PFSK-1 (cell line): ENCODE data around the gene RAD51B.

ENCODE experiments used
- FOXP2 ChIP-seq: optimal IDR thresholded peaks from 2 replicates; pipeline ENCODE3; 2011; ENCODE audit warnings: borderline replicate concordance, control low read depth, inconsistent platforms; ENCODE audit not compliant: insufficient read depth; ENCODE audit errors: extremely low read length, extremely low read depth
- POLR2AphosphoS5 ChIP-seq: IDR thresholded peaks from 2 replicates; pipeline ENCODE4 v1.6.1; 2012; ENCODE audit warnings: low read depth, mild to moderate bottlenecking, control low read depth, low read length, moderate library complexity
- SIN3A ChIP-seq: IDR thresholded peaks from 2 replicates; pipeline ENCODE4 v1.6.1; 2012; ENCODE audit warnings: mild to moderate bottlenecking, low read length, moderate library complexity, borderline replicate concordance; ENCODE audit not compliant: insufficient read depth
- TAF1 ChIP-seq: IDR thresholded peaks from 2 replicates; pipeline ENCODE4 v1.6.1; 2012; ENCODE audit warnings: low read length, control low read depth, borderline replicate concordance; ENCODE audit not compliant: insufficient read depth
- TF ChIP-seq, protein P1 (sequence below), 2 experiments: IDR thresholded peaks; 2 replicates each; pipeline versions ENCODE4 v1.6.1 to v1.8.0; 2011 to 2012; ENCODE audit warnings: low read depth in 2 of 2, low read length in 2 of 2, control low read depth in 1 of 2, inconsistent platforms in 1 of 2, mild to moderate bottlenecking in 1 of 2, moderate library complexity in 1 of 2; ENCODE audit not compliant: insufficient read depth in 1 of 2

The RAD51B gene

DNA sequence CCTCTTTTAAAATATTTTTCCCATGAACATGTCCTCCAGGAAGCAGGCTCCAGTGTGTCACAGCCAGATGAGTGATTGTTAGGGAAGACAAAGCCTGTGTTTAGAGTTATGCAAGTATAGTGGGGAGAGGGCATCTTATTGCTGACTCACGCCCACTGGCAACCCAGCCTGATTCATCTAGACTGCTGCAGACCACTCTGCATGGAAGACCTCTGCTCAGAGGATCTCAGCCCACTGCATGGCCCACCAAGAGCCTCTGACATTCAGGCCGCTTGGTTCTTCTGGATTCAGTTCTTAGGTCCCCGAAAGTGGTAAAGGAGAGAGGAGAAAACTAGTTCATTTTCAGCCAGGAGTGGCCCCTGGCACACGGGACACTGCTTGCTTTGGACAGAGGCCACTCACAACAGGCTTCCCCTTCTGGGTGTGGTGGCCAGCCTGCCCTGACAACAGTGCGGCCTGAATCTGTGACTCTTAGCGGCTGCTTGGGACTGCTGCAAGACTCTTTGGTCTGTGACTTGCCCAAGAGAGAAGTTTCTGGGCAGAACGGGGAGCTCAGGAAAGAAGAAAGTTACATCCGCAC, 707.0 kb downstream of the RAD51B start:
- TF ChIP-seq POLR2AphosphoS5 (no peak), SIN3A (no peak), FOXP2 (no peak), TAF1 (no peak)
- TF ChIP-seq, protein P1, sequence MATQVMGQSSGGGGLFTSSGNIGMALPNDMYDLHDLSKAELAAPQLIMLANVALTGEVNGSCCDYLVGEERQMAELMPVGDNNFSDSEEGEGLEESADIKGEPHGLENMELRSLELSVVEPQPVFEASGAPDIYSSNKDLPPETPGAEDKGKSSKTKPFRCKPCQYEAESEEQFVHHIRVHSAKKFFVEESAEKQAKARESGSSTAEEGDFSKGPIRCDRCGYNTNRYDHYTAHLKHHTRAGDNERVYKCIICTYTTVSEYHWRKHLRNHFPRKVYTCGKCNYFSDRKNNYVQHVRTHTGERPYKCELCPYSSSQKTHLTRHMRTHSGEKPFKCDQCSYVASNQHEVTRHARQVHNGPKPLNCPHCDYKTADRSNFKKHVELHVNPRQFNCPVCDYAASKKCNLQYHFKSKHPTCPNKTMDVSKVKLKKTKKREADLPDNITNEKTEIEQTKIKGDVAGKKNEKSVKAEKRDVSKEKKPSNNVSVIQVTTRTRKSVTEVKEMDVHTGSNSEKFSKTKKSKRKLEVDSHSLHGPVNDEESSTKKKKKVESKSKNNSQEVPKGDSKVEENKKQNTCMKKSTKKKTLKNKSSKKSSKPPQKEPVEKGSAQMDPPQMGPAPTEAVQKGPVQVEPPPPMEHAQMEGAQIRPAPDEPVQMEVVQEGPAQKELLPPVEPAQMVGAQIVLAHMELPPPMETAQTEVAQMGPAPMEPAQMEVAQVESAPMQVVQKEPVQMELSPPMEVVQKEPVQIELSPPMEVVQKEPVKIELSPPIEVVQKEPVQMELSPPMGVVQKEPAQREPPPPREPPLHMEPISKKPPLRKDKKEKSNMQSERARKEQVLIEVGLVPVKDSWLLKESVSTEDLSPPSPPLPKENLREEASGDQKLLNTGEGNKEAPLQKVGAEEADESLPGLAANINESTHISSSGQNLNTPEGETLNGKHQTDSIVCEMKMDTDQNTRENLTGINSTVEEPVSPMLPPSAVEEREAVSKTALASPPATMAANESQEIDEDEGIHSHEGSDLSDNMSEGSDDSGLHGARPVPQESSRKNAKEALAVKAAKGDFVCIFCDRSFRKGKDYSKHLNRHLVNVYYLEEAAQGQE (IDR thresholded peaks at IDR 0.05; ENCODE audit: insufficient read depth in 1 of 2, low read depth in 2 of 2, low read length in 2 of 2) = no peak

DNA sequence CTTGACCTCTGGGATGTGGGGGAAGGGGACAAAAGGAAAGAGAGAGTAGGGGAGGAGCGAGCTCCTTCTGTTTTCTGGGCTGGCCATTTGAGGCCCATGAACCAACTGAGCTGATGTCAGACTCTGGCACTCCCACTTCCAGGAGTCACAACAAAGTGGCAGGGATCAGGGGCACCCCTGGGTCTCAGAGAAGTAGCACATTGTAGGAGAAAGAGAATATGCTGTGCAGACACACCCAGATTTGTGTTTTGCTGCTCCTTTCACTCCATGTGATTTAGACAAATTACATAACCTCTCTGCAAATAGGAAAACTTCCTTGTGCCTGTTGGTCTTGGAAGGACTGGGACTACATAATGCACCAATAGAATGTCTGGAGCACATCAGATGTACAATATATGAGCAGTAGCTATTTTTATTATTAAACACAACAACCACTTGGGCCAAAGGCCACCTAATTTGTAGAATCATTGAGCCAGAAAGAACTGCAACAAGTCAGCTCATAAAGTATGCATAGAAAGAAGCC, 707.8 kb downstream of the RAD51B start:
- no peak for TF ChIP-seq TAF1
- no peak for TF ChIP-seq SIN3A
- TF ChIP-seq POLR2AphosphoS5 = no peak
- no peak for TF ChIP-seq FOXP2
- TF ChIP-seq, protein P1 (IDR thresholded peaks at IDR 0.05; ENCODE audit: insufficient read depth in 1 of 2, low read depth in 2 of 2, low read length in 2 of 2) = no peak

DNA sequence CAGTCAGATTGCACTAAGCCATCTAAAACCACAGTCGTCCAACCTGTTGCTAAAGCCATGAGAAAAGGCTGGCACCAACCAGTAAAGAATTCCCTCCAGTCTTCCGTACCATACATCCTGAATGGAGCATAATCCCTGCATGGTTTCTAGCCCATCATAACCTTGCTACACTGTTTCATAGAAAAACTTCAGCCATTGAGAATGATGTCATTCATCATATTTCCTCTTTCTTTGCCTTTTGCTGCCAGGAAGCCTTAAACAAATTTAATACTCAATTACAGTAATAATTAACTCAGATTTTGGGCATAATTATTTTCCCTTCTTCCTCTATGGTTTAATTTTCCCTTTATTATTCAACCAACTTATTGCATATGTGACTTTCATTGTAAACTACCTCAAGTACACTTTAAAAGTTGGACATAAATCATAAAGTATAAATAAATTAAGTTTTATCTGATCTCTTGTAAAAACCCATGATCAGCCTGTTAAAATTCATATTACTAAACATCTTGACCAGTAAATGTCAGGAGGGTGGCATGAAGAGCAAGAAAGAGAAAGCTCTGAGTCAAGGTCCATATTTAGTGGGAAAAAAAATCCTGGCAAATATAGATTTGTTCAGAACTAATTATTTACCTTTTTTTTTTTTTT, 708.6 kb downstream of the RAD51B start:
- TF ChIP-seq FOXP2 (no peak), TAF1 (no peak), POLR2AphosphoS5 (no peak)

DNA sequence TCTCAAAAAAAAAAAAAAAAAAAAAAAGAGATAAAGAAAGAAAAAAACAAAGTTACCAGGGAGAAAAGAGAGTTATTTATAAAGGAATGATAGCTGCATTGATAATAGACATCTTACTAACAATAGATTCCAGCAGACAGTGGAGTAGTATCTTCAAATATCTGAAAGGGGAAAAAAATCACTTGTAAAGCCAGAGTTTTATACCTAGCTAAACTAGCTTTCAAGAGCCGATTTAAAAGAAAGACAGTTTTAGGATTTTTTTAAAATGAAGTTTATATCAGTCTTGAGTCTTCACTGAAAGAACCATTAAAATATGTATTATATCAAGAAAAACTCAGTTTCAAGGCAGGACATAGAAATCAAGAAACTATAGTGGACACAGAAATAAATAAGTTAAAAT, 710.9 kb downstream of the RAD51B start:
- TF ChIP-seq POLR2AphosphoS5 = no peak
- no peak for TF ChIP-seq TAF1
- TF ChIP-seq SIN3A = no peak
- no peak for TF ChIP-seq FOXP2
- TF ChIP-seq, protein P1 (IDR thresholded peaks at IDR 0.05; ENCODE audit: insufficient read depth in 1 of 2, low read depth in 2 of 2, low read length in 2 of 2) = no peak

DNA sequence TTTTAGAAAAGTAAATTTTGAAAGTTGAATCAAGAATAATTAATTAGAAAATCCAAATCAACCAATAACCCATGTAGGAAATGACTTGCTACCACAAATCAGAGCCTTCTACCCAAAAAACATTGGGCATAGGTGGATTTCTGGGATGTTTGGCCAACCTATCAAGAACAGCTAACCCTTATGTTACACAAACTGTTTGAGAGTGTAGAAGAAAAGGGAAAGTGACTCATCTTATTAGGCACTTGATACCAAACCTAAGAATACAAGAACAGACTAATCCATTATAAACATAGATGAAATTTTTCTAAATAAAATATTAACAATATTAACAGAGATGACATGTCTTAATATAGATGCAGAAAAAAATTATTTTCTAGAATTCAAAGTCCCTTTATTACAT, 712.9 kb downstream of the RAD51B start:
- TF ChIP-seq FOXP2 (no peak), POLR2AphosphoS5 (no peak), TAF1 (no peak), SIN3A (no peak)
- TF ChIP-seq, protein P1 (IDR thresholded peaks at IDR 0.05; ENCODE audit: insufficient read depth in 1 of 2, low read depth in 2 of 2, low read length in 2 of 2) = no peak
